ENCODE data around the gene CATSPERD. TPM values are rescaled to one million over a fixed set of nuclear protein-coding genes. Genes with fewer than 3 reads are reported as not detected.

Gene CATSPERD
- total and polyA plus RNA-seq, 9 of the 15 experiments (the other 6 are each of a cell fraction or from before 2014, with no cell fraction given): not detected

- H3K4me2 ChIP-seq (ENCODE audit: insufficient read depth, low read length): no peak overlapping the region
- H2AFZ ChIP-seq (ENCODE audit: low read depth, low read length): no peak overlapping the region
- WGBS (ENCODE audit: insufficient coverage, low coverage, missing lambda C conversion rate): 94% methylated on average over 19 of the region's 39 CpGs
- H3K4me1 ChIP-seq (replicated peaks in 1 of 2; ENCODE audit: control insufficient read depth in 2 of 2, insufficient read depth in 2 of 2, low read length in 2 of 2): peaks cover 2 to 63% of the 10 kb centered on the region in 2 experiments; a peak in 2 of 5 replicates
- DNase-seq (ENCODE audit: extremely low read depth in 1 of 4, low spot score in 3 of 4) (no peak), ATAC-seq (no peak), FAIRE-seq (no peak)
- in situ Hi-C loops (cut with MboI): no loop called here
- H3K9ac ChIP-seq (ENCODE audit: insufficient read depth in 1 of 2, low read depth in 2 of 2, low read length in 2 of 2): peak overlapping the region in 1 of 2 experiments; percentile 52; a peak in 1 of 4 replicates
- peaks cover 68% of the 10 kb centered on the region for H3K36me3 ChIP-seq (ENCODE audit: control insufficient read depth, insufficient read depth, low read length)
- CTCF ChIA-PET (ENCODE audit: low intra/inter-chr PET ratio): no interaction called here
- peaks cover 21% of the 10 kb centered on the region for H3K79me2 ChIP-seq (ENCODE audit: control insufficient read depth, insufficient read depth, low read length)
- POLR2A ChIA-PET: interaction anchor here (0.8 kb wide), 1 partner anchor 67 kb away, joined by 5 read pairs; the partner anchor contains the start of gene CATSPERD
- no peaks in the 10 kb centered on the region for H3K9me1 ChIP-seq (ENCODE audit: control insufficient read depth, insufficient read depth, low read length)
- H3K27me3 ChIP-seq (ENCODE audit: control insufficient read depth in 2 of 2, insufficient read depth in 2 of 2, low read length in 2 of 2): no peaks in the 10 kb centered on the region
- BruUV-seq (replicated peaks): no TSS peak
- no peak overlapping the region for H3K4me3 ChIP-seq
- 0 out of 2 replicates have a peak, but pooled peaks cover 10% of the 10 kb centered on the region for H4K20me1 ChIP-seq (replicated peaks; ENCODE audit: control insufficient read depth, insufficient read depth, low read length)
- H3K27ac ChIP-seq (ENCODE audit: extremely low read depth, low read depth, low read length): no peak overlapping the region
- intact Hi-C loops (cut with micrococcal nuclease): no loop called here
- no peaks in the 10 kb centered on the region for H3K9me3 ChIP-seq (replicated peaks; ENCODE audit: control insufficient read depth, insufficient read depth, low read depth, low read length)
- TF ChIP-seq YBX1 (IDR thresholded peaks at IDR 0.05) (no peak), USF1 (CRISPR knock-in tag; IDR thresholded peaks at IDR 0.05) (no peak), ZBTB26 (CRISPR knock-in tag; IDR thresholded peaks at IDR 0.05) (no peak), RBM22 (IDR thresholded peaks at IDR 0.05; ENCODE audit: low read depth, low read length, poor library complexity, severe bottlenecking) (peak; percentile 6), CXXC5 (CRISPR knock-in tag; IDR thresholded peaks at IDR 0.05) (no peak), MBD1 (CRISPR knock-in tag; IDR thresholded peaks at IDR 0.05) (no peak), TAF9B (IDR thresholded peaks at IDR 0.05; ENCODE audit: partially characterized antibody) (no peak), DEAF1 (CRISPR knock-in tag; IDR thresholded peaks at IDR 0.05) (no peak), NR3C1 (CRISPR knock-in tag; IDR thresholded peaks at IDR 0.05) (0 out of 2 replicates have a peak, but pooled peaks have one; percentile 40), ZZZ3 (IDR thresholded peaks at IDR 0.05) (no peak), POLR2G (IDR thresholded peaks at IDR 0.05; ENCODE audit: low read depth, low read length) (peak; percentile 74), ZNF12 (CRISPR knock-in tag; IDR thresholded peaks at IDR 0.05) (no peak), ZNF830 (CRISPR knock-in tag; IDR thresholded peaks at IDR 0.05) (no peak), EWSR1 (IDR thresholded peaks at IDR 0.05; ENCODE audit: borderline replicate concordance, low read depth, partially characterized antibody) (no peak), MYNN (IDR thresholded peaks at IDR 0.05) (no peak), MYNN (CRISPR knock-in tag; IDR thresholded peaks at IDR 0.05) (no peak), ZNF431 (CRISPR knock-in tag; IDR thresholded peaks at IDR 0.05) (no peak), MTA2 (IDR thresholded peaks at IDR 0.05; ENCODE audit: low read depth) (no peak)
Observed at GRCh38 chr19:5787409-5788182, 67.2 kb downstream of the CATSPERD start.

All from K562 (cell line).